ENCODE data around the gene MPP1.

MPP1 gene

DNA sequence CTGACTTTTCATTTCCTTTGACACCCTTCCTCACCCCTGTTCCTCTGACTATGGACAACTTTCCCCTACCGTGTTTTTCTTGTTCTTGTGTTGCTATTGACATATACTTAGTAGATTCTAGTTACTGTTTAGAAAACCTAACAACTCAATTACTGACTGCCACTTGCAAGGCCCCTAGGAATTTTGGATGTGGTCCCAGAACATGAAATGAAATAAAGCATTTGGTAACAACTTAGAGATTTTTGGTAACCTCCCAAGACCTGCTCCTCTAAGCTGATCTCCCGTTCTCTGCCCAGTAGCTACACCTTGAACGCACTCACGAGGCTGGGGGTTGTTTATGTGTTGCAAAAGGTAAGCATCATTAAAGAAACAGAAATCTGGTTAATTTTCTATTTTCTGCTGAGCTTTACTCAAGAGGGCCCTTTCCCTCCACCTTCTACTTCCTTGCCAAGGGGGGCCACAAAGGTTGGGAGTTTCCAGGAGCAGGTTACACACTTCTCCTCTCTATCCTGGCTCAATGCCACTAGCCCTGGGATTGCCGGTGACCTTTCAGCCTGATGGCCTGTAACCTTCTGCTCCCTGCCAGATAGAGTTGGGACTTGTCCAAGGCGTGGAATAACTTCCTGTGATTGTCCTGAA, 74.9 kb downstream of the MPP1 start:
- DNase-seq, result no peak

DNA sequence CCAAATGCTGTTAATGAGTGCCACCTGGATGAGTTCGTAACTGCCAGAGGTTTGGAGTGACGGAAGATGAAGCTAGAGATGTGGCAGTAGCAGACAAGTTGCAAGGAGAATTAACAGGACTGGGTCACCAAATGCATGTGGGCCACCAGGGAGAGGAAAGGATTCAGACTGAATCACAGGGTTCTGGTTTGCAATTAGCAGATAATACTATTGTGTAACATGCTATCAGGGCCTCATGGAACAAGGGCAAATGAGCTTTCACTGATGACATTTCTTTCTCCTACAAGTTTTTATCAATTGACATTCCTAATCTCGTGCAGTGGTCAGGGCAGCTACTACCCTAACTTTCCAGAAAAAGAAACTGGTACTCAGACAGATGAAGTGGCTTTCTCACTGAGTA, 75.8 kb downstream of the MPP1 start:
- no peak for DNase-seq

Measured in AML-193 (cell line).